ENCODE data around the gene DVL2. TPM values are rescaled to one million over a fixed set of nuclear protein-coding genes. Genes with fewer than 3 reads are reported as not detected.

The DVL2 gene
- total and polyA plus RNA-seq, 8 donors: 9.6 to 26.9 (median 16.0) TPM

DNA sequence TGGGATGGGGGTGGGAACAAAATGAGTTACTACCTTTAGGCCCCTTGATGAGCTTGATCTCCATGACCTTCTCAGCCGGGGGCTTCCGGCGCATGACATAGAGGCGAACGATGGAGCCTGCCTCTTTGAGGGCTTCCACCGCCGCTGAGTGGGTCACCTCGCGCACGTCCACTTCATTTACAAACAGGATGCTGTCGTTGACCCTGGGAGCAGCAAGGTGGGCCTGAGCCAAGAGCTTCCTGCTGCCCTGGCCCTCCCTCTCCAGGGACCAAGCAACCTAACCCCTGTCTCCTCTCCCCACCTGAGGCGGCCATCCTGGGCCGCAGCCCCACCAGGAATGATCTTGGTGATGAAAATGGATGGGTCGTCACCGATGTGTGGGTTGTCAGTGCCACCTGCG, 30.9 kb downstream of the DVL2 start:
- intact Hi-C loops (cut with DNase I): no loop called here
- 93% methylated on average over 13 to 16 of the region's 16 CpGs for WGBS, 2 donors
- FAIRE-seq: no peak
- peak in 3 of 6 donors; percentile 15 to 55 (median 24) for DNase-seq
- Histone ChIP-seq H3K27ac (no peak overlapping the region), H3K27me3 (no peaks in the 10 kb centered on the region), H3K36me3 (no peaks in the 10 kb centered on the region), H3K4me3 (no peak overlapping the region), H3K4me1 (no peaks in the 10 kb centered on the region), H3K9me3 (no peaks in the 10 kb centered on the region)
- no peak for TF ChIP-seq CTCF (IDR thresholded peaks at IDR 0.05)
- no peak for ATAC-seq

DNA sequence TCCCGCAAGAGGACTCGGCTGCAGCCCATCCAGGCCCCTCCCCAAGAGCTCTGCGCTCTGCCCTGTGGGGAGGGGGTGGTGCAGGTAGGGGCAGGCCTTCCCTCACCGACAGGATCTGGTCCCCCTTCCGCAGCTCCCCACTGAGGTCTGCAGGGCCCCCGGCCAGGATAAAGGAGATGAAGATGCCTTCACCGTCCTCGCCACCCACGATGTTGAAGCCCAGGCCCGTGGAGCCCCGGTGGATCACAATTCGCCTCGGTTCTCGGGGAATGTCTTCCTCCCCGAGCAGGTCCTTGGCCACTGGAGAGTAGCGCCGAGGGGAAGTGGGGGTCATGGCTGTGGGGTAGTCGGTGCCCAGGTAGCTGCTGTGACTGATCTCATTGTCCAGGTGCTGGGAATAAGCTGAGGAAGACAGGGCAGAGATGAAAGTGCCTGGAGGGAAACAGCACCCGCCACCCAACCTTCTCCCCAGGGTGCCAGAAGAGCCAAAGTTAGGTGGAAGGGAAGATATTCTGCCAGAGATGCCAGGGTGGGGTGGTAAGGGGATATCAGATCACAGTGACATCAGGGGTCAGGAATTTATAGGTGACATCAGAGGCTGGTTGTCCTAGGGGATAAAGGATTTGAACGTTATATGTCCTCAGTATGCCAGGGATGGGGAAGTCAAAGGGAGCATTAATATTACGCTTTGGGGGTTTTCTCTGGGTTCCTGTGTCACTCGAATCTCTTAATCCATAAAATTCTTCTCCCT, 37.5 kb downstream of the DVL2 start:
- intact Hi-C loops (cut with DNase I): no loop called here

DNA sequence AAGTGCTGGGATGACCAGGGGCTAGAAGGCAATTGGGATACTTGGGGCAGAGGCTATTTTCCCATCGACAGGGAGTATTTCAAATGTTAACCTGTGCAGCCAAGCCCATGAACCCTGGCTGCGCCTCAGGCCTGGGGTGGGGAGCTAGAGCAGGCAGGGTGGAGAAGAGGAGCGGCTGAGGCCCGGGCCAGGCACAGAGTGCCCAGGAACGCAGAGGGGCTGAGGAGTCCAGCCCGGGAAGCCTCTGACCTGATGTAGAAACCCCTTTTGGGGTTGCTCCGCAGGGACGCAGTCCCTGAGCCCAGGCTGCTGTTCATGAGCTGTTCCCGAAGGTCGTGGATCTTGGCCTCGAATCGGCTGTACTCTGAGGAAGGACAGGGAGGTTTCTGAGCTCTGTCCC, 38.3 kb downstream of the DVL2 start:
- H3K27ac ChIP-seq: no peak overlapping the region
- peak in 2 of 6 donors; percentile 10 to 30 for DNase-seq
- no peaks in the 10 kb centered on the region for H3K27me3 ChIP-seq
- 85 to 88% methylated on average over 12 of the region's 12 CpGs for WGBS, 2 donors
- ATAC-seq: no peak
- no peaks in the 10 kb centered on the region for H3K9me3 ChIP-seq
- FAIRE-seq: no peak
- intact Hi-C loops (cut with DNase I): no loop called here
- no peak overlapping the region for H3K4me3 ChIP-seq
- no peaks in the 10 kb centered on the region for H3K36me3 ChIP-seq
- TF ChIP-seq CTCF (IDR thresholded peaks at IDR 0.05): no peak
- H3K4me1 ChIP-seq: no peaks in the 10 kb centered on the region

More for the DNA sequence above, 37.5 kb downstream of the DVL2 start:
- ATAC-seq (no peak), DNase-seq (peak in 1 of 6 donors; percentile 46), FAIRE-seq (no peak)
- no peak overlapping the region for H3K4me3 ChIP-seq
- no peaks in the 10 kb centered on the region for H3K4me1 ChIP-seq
- H3K27me3 ChIP-seq: no peaks in the 10 kb centered on the region
- no peak for TF ChIP-seq CTCF (IDR thresholded peaks at IDR 0.05)
- H3K36me3 ChIP-seq: no peaks in the 10 kb centered on the region
- no peak overlapping the region for H3K27ac ChIP-seq
- H3K9me3 ChIP-seq: no peaks in the 10 kb centered on the region
- WGBS, 2 donors: 85 to 93% methylated on average over 22 of the region's 22 CpGs

GRCh38 chr17:7192271-7192937, 41.9 kb downstream of the DVL2 start:
- FAIRE-seq: no peak
- no peak overlapping the region for H3K4me3 ChIP-seq
- peak in 1 of 6 donors; percentile 28 for DNase-seq
- H3K9me3 ChIP-seq: no peaks in the 10 kb centered on the region
- intact Hi-C loops (cut with DNase I): no loop called here
- TF ChIP-seq CTCF (IDR thresholded peaks at IDR 0.05): no peak
- H3K36me3 ChIP-seq: no peaks in the 10 kb centered on the region
- no peak overlapping the region for H3K27ac ChIP-seq
- no peaks in the 10 kb centered on the region for H3K27me3 ChIP-seq
- H3K4me1 ChIP-seq: no peaks in the 10 kb centered on the region
- WGBS, 2 donors: 76 to 80% methylated on average over 12 of the region's 12 CpGs
- ATAC-seq: no peak

All from pancreas (tissue), 10 donors.